ENCODE measurements around the gene EPM2A. TPM values are rescaled to one million over a fixed set of nuclear protein-coding genes. Genes with fewer than 3 reads are reported as not detected.

The EPM2A gene
- total RNA-seq, 1 experiment from 2014 or later: 11.8 TPM

- no peaks in the 10 kb centered on the region for H3K27me3 ChIP-seq (replicated peaks; ENCODE audit: insufficient read depth, low read depth, low read length, poor library complexity)
- H3K4me1 ChIP-seq (ENCODE audit: insufficient read depth, low read length, poor library complexity, severe bottlenecking): peaks cover 25% of the 10 kb centered on the region
- intact Hi-C loops (cut with micrococcal nuclease; ENCODE audit: unreplicated experiment): loop anchor here (10.0 kb wide), 1 partner anchor 465 kb away; no protein-coding TSS in a partner anchor
- peaks cover 6% of the 10 kb centered on the region for H3K9me3 ChIP-seq (ENCODE audit: low read depth, low read length, poor library complexity, severe bottlenecking)
- no peak overlapping the region for H3K27ac ChIP-seq (ENCODE audit: low read depth, low read length, poor library complexity, severe bottlenecking)
- no TSS peak for BruUV-seq (replicated peaks)
- H3K4me3 ChIP-seq (ENCODE audit: low read depth, low read length, poor library complexity, severe bottlenecking): no peak overlapping the region
- POLR2A ChIA-PET (ENCODE audit: low non-redundant PET): no interaction called here
- H3K36me3 ChIP-seq (ENCODE audit: insufficient read depth, low read length, poor library complexity, severe bottlenecking): no peaks in the 10 kb centered on the region
- TF ChIP-seq CTCF (conservative IDR thresholded peaks at IDR 0.05; ENCODE audit: low read depth, low read length): no peak
- no peak for TF ChIP-seq EZH2 (IDR thresholded peaks at IDR 0.05; ENCODE audit: borderline replicate concordance, low read depth, low read length, poor library complexity, severe bottlenecking)
- CTCF ChIA-PET: no interaction called here
- no peak for DNase-seq (ENCODE audit: low spot score)
Measured at GRCh38 chr6:145729887-145730286, 5.4 kb downstream of the EPM2A start.

DNA sequence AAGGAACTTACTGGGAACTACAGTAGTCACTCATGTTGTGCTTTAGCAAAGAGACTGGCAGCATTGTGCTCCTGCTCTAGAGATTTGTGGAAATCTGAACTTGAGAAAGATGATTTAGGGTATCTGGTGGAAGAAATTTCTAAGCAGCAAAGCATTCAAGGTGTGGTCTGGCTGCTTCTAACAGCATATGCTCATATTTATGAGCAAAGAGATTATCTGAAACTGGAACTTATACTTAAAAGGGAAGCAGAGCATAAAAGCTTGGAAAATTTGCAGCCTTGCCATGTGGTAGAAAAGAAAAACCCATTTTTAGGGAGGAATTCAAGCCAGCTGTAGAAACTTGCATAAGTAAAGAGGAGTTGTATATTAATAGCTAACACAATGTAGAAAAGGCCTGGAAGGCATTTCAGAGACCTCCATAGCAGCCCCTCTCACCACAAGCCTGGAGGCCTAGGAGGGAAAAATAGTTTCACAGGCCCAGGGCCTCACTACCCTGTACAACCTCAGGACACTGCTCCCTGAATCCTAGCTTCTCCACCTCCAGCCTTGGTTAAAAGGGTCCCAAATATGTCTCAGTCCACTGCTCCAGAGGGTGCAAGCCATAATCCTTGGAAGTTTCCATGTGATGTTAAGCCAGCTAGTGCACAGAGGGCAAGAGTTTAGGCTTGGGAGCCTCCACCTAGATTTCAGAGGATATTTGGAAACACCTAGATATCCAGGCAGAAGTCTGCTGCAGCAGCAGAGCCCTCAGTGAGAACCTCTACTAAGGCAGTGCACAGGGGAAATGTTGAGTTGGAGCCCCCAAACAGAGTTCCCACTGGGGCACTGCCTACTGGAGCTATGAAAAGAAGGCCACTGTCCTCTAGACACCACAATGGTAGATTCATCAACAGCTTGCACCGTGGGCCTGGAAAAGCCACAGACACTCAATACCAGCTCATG, 6.6 kb downstream of the EPM2A start:
- Histone ChIP-seq H3K27me3 (replicated peaks; ENCODE audit: insufficient read depth, low read depth, low read length, poor library complexity) (no peaks in the 10 kb centered on the region), H3K4me1 (ENCODE audit: insufficient read depth, low read length, poor library complexity, severe bottlenecking) (peaks cover 22% of the 10 kb centered on the region), H3K9me3 (ENCODE audit: low read depth, low read length, poor library complexity, severe bottlenecking) (peaks cover 10% of the 10 kb centered on the region), H3K36me3 (ENCODE audit: insufficient read depth, low read length, poor library complexity, severe bottlenecking) (no peaks in the 10 kb centered on the region), H3K27ac (ENCODE audit: low read depth, low read length, poor library complexity, severe bottlenecking) (no peak overlapping the region), H3K4me3 (ENCODE audit: low read depth, low read length, poor library complexity, severe bottlenecking) (no peak overlapping the region)
- no TSS peak for BruUV-seq (replicated peaks)
- POLR2A ChIA-PET (ENCODE audit: low non-redundant PET): interaction anchor here (0.6 kb wide), 1 partner anchor 222 kb away, joined by 3 read pairs; no protein-coding TSS in a partner anchor
- no peak for TF ChIP-seq CTCF (conservative IDR thresholded peaks at IDR 0.05; ENCODE audit: low read depth, low read length)
- TF ChIP-seq EZH2 (IDR thresholded peaks at IDR 0.05; ENCODE audit: borderline replicate concordance, low read depth, low read length, poor library complexity, severe bottlenecking): no peak
- intact Hi-C loops (cut with micrococcal nuclease; ENCODE audit: unreplicated experiment): no loop called here
- no peak for DNase-seq (ENCODE audit: low spot score)
- CTCF ChIA-PET: no interaction called here

DNA sequence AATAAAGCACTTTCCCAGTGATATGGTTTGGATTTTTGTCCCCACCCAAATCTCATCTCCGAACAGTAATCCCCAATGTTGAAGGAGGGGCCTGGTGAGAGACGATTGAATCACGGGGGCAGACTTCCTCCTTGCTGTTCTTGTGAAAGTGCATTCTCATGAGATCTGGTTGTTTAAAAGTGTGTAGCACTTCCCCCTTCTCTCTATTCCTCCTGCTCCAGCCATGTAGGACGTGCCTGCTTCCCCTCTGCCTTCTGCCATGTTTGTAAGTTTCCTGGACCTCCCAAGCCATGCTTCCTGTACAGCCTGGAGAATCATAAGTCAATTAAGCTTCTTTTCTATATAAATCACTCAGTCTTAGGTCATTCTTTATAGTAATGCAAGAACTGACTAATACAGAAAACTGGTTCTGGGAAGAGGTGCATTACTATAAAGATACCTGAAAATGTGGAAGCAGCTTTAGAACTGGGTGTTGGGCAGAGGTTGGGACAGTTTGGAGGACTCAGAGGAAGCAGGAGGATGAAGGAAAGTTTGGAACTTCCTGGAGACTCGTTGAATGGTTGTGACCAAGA, 7.4 kb downstream of the EPM2A start:
- POLR2A ChIA-PET (ENCODE audit: low non-redundant PET): interaction anchor here (0.6 kb wide), 1 partner anchor 221 kb away, joined by 3 read pairs; no protein-coding TSS in a partner anchor

More for the DNA sequence above, 7.4 kb downstream of the EPM2A start:
- no peak for DNase-seq (ENCODE audit: low spot score)
- intact Hi-C loops (cut with micrococcal nuclease; ENCODE audit: unreplicated experiment): no loop called here
- CTCF ChIA-PET: no interaction called here
- Histone ChIP-seq H3K4me1 (ENCODE audit: insufficient read depth, low read length, poor library complexity, severe bottlenecking) (peaks cover 15% of the 10 kb centered on the region), H3K27me3 (replicated peaks; ENCODE audit: insufficient read depth, low read depth, low read length, poor library complexity) (no peaks in the 10 kb centered on the region), H3K36me3 (ENCODE audit: insufficient read depth, low read length, poor library complexity, severe bottlenecking) (no peaks in the 10 kb centered on the region), H3K9me3 (ENCODE audit: low read depth, low read length, poor library complexity, severe bottlenecking) (peaks cover 10% of the 10 kb centered on the region), H3K27ac (ENCODE audit: low read depth, low read length, poor library complexity, severe bottlenecking) (no peak overlapping the region), H3K4me3 (ENCODE audit: low read depth, low read length, poor library complexity, severe bottlenecking) (no peak overlapping the region)
- no peak for TF ChIP-seq CTCF (conservative IDR thresholded peaks at IDR 0.05; ENCODE audit: low read depth, low read length)
- no peak for TF ChIP-seq EZH2 (IDR thresholded peaks at IDR 0.05; ENCODE audit: borderline replicate concordance, low read depth, low read length, poor library complexity, severe bottlenecking)
- BruUV-seq (replicated peaks): no TSS peak
